Measurements from ENCODE around the gene FGFBP2.
"Not testable (repeated sequence)": the region's sequence is repeated elsewhere in the genome, so short reads cannot be mapped to it uniquely, and the experiment has no call there.

The FGFBP2 gene

DNA sequence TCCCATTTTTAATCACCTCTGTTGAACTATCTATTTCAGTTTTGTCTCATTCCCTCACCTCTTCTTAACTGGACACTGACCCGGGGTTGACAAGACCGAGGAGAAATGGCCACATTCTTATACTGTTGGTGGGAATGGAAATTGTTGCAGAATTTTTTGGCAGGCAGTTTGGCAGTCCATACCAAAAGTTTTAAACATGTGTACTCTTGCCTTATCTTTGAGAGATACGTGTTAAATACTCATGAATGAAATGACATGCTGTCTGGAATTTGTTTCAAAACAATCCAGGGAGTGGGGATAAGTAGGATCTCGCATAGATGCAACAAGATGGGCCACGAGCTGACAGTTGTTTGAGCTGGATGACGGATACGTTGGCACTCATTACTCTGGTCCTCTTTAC is 36.5 kb downstream of the FGFBP2 start:
- DNase-seq, result no peak

- DNase-seq, result no peak
Measured at GRCh38 chr4:15925830-15926229, 37.1 kb downstream of the FGFBP2 start.

DNA sequence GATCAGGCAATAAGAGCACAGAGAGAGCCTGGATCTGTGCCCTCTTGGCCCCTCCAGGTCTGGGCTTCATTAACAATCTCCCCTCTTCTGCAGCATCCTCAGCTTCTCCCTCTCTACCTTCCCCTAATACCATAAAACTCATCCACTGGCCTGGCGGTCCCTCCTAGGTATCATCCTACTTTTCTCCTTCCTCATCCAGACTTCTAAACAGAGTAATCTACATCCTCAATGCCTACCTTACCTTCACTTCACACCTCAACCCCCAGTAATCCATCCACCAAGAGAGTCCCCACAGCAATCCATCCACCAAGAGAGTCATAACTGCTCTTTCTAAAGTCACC is 41.4 kb downstream of the FGFBP2 start:
- no peak for DNase-seq

DNA sequence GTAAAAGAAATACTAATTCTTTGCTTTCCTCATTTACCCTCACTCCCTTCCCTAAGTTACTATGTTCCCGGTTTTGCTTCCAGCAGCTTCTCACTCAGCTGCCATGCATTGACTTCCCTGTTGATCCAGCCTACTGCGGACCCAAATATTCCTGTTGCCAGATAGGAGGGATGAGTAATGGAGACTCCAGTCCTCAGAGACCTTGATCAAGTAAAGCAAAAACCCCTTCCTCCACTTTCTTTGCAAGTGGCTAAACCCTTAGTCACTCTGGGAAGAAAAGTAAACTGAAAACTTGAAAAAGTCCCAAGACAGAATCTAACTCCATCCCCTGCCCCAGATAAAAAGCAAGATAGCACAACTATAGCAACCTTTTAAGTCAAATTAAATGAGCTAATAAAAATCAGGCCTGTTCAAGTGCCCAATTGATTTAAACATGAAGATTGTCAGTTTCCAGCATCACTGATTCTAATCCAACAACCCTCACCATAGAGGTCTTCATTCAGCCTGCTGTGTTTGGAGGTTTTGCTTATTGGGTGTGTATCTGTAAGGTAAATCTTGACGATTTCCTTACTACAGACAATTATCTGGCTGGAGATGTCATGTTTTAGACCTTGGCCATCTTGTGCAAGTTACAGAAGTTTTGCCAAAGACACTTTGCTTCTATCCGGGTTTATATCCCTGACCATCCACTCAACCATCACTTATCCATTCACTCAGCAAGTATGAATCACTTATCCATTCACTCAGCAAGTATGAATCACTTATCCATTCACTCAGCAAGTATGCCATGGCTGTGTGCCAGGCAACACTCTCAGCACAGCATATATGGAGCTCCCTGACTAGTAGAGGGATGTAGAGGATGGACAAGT is 42.0 kb downstream of the FGFBP2 start:
- DNase-seq, result peak; percentile 39

GRCh38 chr4:15918484-15919129 is 44.4 kb downstream of the FGFBP2 start:
- no peak for DNase-seq

DNA sequence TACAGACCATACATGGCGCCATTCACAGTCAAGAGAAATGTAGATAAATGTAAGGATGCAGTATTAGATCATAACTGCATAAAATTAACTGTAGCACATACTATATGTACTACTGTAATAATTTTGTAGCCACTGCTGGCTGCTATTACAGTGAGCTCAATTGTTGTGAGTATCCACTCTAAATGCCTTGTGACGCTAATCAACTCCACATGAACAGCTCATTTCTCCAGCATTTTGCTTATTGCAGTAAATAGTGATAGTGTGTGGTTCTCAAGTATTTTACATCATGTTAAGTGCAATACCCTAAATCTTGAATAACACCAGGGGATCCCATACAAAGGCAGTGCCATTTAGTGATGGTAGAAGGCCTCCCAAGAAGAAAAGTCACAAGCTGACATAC is 45.7 kb downstream of the FGFBP2 start:
- DNase-seq, result no peak

- DNase-seq, result not testable (repeated sequence)
Measured at GRCh38 chr4:15916358-15916757, 46.6 kb downstream of the FGFBP2 start.

DNA sequence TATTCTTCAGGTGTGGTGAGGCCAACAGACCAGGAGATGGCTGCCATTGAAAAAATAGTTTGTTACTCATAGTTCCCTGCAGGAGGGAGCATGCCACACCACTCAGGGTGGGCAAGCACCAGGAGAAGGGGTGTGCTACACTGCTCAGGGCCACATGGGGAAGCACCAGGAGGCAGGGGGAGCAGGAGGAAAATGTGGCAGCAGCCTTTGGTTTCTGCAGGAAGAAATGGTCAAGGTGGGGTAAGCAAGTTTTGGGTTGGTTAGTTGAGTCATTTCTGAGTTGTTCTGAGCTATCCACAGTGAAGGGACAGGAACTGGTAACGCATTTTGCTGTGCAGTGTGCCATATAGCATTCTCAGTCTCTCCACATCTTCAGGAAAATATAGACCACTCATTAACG is 48.2 kb downstream of the FGFBP2 start:
- no peak for DNase-seq

- DNase-seq, result no peak
Measured at GRCh38 chr4:15914291-15914690, 48.7 kb downstream of the FGFBP2 start.

DNA sequence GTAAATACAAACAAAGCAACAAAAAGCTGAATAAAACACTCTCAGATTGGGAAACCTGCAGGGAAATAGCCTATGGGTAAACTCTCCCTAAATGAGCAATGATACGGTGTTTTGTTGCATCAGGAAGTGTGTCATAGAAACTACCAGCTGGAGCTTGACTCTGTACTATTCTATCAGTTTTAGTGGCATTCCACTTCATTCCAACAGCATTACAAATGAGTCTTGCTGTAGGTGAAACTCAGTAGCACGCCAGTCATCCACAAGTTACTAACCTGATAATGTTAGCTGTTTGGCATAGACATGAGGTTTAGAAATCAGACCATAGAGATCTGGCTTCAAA is 49.4 kb downstream of the FGFBP2 start:
- DNase-seq, result no peak

- DNase-seq, result no peak
Measured at GRCh38 chr4:15912961-15913630, 49.9 kb downstream of the FGFBP2 start.

DNA sequence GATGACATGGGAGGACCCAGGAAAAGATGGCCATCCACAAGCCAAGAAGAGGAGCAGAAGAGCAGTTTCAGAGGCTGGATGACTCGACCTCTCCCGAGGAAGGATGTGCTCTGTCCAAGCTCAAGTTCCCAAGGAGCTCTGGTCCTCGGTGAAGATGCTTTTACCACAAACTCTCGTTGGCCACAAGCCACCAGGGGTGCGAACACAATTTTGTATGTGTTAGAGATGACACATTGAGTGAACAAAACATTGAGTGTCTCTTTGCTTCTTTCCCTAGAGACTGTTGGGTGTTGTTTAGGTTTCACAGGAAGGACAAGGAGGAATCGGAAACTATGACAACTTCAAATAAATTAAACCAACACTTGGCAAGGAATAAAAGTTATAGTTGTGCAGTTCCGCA is 50.7 kb downstream of the FGFBP2 start:
- DNase-seq, result no peak

All from femur (tissue), 1 donor.